CD4-positive, alpha-beta T cell treated with Interleukin-6 for 4 hours (primary cell): Measurements from ENCODE around the gene NAP1L4.
A peak's percentile ranks its signal among the peaks of the same experiment; 100 is the strongest.
"Not testable (repeated sequence)": the region's sequence is repeated elsewhere in the genome, so short reads cannot be mapped to it uniquely, and the experiment has no call there.

Source experiments
- DNase-seq: peaks from one replicate; pipeline ENCODE4 v3.0.0-alpha.2; 2020; ENCODE audit warnings: mixed read lengths

The NAP1L4 gene

DNA sequence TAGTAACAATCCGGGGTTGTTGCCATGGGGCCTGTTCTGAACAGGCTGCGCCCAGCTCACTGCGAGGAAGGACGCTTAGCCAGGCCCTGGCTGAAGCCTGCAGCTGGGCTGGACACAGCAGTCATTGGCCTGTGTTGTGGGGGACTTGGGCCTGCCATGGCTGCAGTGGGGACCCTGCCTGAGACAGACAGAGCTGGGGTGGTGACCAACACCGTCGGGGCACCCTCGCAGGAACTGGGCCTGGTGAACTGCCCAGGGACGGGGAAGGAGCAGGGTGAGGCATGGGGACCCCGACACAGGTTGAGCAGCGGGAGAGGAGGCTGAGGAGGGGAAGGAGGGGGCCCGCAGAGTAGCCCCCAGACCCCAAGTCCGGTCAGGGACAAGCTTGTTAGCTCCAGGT is 71.8 kb downstream of the NAP1L4 start:
- no peak for DNase-seq

DNA sequence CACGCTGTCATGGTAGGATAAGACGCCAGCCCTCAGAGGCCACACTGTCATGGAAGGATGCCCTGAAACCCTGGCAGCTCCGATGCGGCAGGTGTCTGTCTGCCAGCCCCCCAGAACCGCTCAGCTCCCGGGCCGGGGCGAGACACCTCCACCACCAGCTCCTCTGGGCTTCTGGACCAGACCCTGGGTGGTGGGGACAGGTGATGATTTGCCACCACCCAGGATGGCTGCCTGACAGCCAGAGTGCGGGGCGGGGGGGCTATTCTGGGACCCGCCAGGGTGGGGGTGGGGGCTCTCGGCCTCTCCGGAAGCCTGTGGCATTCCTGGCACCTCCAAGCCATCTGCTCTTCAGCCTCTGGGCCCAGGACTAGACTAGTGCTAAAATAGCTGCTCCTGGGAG is 72.3 kb downstream of the NAP1L4 start:
- DNase-seq: no peak

DNA sequence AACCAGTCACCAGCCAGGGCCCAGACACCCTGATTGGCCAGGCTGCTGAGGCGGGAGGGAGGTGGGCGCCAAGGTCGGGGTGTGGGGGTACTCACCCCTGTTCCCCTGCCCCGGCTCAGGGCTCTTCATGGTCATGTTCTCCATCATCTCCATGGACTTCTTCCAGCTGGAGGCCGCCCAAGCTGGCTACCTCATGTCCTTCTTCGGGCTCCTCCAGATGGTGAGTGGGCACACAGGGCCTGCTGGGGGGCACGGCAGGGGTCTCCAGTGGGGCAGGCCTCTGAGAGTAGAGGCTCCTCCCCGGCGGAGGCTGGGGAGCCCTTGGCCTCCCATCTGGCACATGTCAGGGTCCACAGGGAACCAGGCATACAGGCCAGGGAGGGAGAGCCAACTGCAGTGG is 72.9 kb downstream of the NAP1L4 start:
- DNase-seq: no peak

DNA sequence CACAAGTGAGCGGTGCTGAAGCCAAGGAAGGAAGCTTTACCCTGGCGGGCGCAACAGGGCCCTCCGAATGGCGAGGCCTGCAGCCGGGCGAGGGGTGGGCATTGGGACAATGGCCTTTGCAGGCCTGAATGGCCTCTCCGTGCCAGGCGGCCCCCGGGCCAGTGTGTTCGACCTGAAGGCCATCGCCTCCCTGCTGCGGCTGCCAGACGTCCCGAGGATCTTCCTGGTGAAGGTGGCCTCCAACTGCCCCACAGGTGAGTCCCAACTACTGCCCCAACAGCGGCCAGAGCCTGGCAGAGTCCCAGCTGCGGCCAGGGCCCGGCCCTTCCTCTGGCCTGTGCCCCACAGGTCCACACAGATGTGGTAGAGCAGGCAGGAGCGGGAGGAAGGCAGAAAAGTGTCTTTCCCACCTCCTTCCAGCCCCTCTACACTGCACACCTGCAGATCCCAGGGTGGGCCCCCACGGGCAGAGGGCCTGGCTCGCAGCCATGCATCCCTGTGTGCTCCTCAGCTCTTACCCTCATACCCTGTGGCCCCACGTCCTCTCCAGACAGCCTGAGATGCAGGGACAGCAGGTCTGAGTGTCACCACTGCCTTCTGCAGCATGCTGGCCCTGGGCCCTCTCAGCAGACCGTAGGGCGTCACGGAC is 74.2 kb downstream of the NAP1L4 start:
- DNase-seq: no peak

DNA sequence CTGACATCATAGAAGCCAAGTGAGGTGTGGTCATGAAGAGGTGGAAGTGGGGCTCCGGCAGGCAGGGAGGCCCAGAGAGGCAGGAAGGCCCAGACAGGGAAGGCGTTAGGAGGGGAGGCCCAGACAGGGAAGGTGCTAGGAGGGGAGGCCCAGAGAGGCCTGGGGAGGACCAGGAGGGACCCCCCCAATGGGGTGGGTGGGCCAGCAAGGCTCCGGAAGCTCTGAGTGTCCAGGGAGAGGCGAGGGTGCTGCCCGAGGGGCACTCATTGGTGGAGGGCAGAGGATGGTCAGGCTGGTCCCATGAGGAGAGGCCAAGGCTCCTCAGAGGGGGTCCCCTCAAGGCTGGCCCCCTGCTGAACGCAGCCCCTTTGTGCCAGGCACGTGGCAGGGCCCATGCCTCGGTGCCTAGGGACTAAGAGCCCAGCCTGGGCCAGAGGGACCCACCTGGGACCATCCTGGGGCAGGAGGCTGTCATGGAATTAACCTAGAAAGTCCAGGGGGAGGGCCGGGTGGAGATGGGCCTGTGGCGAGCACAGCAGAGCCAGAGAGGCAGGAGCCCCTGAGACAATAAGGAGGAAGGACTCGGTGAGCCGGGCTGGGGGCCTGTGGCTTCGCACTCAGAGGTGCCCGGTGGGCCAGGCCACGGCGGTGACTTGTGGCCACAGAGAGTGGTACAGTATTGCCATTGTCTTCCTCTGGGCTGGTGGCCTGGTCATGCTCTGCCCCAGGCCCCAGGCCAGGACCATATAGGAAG is 75.1 kb downstream of the NAP1L4 start:
- DNase-seq: no peak

DNA sequence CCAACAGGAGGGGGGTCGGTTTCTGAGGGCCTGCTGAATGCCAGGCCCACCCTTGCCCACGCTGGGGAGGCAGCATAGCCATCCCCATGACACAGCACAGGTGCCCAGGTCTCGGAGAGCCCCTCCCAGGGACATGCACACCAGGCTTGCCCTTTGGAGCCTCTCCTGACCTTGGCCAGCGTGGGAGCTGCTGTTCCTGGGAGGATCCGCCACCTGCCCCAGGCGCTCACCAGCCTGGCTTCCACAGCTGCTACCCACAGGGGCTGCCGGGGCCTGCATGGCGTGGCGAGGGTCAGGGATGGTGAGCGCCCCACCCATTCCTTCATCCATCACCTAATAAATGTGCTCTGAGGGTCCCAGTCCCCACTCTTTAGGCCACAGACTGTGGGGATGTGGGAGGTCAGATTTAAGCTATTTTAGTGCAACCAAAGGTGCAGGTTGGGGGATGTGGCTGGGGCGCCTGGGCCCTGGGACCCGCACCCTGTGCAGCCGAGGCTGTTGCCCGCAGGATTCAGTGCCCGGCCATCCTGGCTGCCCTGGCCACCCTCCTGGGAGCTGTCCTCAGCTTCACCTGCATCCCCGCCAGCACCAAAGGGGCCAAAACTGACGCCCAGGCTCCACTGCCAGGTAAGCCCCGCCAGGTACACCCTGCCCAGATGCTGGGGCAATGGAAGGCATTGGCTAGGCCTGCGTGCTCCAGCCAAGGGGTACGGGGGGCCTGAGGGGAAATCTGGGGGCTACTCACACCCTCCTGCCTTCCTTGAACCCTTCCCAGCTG is 75.8 kb downstream of the NAP1L4 start:
- DNase-seq: no peak

DNA sequence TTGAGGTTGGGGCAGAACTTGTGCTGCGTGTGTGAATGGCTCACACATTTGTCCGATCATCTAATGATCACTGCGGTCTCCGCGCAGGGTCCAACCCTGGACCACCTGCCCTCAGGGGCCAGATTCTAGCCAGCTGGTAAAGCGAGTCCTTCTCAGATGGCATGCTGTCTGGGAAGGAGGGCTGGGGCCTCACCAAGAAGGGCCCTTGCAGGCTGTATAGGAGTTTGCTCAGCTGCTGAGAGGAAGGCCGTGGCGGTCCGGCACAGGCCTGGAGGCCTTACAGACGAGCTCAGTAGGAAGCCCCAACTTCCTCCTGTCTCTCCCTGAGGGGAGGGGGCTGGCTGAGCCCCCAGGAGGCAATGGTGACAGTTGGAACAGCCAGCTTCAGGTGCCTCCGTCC is 76.7 kb downstream of the NAP1L4 start:
- DNase-seq: no peak

DNA sequence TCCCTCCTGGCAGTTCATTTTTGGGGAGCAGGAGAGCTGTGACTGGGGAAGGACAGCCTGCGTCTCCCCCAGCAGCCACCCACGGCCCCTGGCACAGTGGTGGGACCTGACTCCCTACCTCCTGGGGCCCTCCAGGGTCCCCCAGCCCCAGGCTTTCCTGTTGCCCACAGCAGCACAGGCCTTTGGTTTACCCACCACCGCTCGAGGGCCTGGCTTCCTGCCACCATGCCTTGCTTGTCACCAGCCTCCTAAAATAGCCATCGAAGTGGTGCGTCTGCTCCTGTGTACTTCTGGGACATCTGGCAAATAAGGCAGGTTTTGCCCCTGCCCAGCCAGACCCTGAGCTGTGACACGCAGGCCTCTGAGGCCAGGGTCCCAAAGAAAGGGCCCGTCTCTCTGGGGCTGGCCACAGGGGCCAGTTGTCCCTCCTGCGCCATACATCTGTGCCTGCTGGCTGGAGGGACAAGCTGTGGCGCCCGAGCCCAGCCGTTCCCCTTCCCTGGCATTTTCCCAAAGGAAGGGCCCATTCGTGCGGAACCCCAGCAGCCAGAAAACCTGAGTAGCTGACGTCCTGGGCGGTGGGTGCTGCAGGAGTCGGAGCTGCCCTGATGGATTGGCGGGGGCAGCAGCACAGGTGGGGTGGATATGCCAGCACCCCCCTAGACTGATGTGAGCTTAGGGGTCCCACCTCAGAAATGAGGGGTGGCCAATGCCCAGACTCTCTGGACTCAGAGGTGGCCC is 77.5 kb downstream of the NAP1L4 start:
- no peak for DNase-seq

DNA sequence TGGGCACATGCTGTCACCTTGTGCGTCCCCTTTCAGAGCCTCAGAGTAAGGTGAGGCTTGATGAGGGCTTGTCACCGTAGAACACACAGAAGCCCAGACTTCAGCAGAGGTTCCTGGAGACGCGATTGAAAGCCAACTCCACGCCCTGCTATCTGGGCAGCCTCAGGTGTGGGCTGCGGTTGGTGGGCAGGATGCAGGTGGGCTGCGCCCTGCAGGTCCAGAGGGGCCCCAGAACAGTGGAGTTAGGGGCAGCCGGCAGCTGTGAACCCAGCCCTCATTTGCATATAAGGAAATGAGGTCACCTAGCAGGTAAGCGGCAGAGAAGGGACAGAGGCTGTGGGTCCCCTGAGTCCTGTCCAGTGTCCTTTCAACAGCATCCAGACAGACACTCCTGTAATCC is 78.4 kb downstream of the NAP1L4 start:
- DNase-seq: no peak

DNA sequence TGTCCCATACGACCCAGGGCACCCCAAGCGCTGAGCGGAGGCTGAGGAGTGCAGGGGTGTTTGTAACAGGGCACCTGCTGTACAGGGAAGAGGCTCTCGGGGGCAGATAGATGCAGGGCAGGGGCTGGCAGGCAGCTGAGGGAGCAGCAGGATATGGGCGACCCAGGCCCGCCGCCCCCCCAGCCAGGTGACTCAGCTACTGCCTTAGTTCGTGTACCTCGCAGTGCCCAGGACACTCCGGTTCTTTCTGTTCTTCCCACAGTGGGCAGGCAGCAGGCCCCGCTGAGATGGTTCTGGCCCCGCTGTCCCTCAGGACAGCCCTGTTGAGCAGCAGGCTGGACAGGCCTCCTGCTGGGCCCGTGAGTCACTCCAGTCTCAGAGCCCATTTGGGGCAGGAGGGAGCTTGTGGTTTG is 79.1 kb downstream of the NAP1L4 start:
- no peak for DNase-seq

DNA sequence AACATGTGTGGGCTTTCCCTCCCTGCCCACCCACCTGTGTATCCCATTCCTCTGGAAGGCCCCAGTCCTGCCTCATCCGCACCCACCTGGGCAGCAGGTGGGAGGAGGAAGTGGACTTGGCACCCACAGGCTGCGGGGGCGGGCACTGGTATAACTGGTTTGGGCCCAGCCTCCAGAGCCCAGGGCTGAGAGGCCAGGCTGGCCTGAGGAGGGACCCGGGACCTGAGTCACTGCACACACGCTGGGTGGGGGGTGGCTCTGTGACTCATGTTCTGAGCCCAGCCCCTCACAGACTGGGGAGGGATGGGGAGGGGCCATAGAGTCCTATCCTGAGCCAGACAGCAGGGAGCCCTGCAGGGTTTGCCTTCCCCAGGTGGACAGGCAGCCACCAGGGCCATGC is 79.6 kb downstream of the NAP1L4 start:
- peak; percentile 25 for DNase-seq

DNA sequence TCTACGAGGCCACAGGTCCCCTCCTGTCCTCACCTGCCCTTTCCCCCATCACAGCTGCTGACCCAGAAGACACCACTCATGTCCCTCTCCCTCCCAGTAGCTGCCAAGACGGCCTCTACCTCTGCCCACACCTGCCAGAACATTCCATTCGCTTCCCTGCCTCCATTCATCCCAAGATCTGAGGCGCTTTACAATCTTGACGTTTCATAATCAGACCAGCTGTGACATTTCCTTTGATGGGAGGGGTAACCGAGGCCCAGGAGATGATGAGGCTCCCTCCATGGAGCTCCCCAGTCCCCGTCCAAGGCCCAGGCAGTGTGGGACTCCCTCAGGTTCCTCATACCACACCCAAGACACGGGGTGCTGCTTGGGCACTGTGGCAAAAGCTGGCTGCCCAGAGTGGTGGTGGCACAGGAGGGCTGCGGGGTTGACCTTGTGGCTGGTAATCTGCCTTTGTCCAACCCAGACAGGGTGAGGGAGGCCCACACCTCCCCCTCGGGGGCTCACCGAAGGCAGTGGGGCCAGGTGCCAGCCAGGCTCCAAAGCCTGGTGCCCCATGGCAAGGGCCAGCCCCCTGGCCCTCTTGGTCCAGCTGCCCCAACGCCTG is 80.2 kb downstream of the NAP1L4 start:
- no peak for DNase-seq

DNA sequence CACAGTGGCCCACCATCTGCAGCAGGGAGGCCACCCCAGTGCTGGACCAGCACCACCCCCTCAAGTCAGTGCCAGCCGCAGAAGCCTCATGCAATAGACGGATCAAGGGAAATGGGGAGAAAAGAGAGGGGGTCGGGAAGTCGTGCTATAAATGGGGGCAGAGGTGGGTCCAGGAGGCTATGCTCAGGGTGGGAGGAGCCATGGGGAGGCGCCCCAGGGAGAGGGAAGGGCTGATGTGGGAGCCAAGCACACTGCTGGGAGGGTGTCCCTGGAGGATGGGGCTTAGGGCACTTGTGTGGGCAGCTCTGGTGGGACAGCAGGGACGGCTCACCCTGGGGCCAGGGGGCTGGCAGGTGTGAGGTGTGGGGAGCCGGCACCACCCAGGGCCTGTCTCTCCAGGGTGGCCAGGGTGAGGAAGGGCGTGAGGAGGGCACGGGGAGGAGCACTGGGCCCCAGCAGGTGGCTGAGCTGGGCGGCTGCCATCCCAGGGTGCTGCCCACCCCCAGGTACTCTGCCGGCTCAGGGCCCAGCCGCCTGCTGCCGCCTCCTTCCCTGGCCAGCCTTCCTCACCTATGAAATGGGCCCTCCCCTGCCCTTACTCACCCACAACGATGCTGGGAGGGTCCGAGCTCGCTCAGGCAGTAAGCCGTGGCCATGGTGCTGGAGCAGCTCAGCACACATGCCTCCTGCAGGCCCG is 80.9 kb downstream of the NAP1L4 start:
- DNase-seq: no peak

DNA sequence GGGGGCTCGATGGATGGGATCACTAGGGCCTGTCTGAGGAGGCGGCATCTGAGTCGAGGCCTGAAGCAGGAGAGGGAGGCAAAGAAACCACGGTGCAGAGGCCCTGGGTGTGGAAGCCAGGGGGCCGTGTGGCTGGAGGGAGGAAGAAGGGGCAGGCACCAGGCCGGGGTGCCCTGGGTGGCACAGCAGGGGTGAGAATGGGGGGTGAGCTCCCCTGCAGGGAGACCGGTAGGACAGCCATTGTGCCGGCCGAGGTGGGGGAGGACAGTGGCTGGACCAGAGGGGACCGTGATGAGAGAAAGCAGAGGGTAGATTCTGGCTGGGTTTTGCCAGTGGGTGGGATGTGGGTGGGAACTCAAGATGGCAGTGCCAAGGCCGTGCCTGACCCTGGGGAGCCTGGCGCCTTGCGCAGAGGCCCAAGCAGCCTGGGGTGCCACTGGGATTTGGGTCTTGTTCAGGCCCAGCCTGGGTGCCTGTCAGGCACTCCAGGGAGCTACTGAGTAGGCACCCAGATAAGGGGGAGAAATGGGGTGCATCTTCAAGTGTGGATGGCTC is 81.7 kb downstream of the NAP1L4 start:
- no peak for DNase-seq

DNA sequence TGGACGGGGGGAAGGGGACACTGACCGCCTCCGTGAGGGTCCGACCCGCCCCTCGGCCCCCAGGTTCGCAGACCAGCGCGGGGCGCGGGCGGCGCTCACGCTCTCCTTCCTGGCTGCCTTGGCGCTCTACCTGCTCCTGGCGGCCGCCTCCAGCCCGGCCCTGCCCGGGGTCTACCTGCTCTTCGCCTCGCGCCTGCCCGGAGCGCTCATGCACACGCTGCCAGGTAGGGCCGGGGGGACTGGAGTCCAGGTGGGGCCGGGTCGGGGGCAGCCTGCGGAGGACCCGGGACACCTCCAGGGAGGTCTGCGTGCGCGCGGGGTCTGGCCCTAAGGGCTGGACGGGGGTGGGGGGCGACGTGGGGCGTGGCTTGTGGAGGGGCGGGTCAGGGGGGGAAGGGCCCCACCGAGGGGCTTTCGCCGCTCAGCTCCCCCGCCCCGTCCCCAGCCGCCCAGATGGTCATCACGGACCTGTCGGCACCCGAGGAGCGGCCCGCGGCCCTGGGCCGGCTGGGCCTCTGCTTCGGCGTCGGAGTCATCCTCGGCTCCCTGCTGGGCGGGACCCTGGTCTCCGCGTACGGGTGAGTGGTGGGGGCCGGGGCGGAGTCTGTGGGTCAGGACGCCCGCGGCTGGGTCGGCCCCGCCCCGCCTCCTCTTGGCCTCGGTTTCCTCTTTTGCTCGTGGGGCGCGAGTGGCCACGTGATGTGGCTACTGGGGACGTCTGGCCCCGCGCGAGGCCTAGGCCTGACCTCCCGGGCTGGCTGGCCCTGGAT is 82.8 kb downstream of the NAP1L4 start:
- no peak for DNase-seq

DNA sequence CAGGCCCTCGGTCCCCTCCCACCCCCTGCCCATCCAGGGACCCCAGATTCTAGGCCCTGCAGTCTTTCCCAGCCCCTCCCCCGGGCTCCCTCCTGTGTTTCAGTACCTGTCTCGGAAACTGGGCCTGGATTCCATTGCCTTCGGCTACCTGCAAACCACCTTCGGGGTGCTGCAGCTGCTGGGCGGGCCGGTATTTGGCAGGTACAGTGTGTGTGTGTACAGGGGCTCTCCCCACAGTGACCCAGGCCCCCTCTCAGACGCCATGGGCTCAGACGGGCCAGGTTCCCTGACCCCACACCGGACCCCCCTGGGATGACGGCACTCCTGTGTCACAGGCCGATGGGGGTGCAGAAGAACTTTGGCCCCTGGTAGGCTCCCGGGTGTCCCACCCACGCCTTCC is 84.0 kb downstream of the NAP1L4 start:
- DNase-seq: no peak

DNA sequence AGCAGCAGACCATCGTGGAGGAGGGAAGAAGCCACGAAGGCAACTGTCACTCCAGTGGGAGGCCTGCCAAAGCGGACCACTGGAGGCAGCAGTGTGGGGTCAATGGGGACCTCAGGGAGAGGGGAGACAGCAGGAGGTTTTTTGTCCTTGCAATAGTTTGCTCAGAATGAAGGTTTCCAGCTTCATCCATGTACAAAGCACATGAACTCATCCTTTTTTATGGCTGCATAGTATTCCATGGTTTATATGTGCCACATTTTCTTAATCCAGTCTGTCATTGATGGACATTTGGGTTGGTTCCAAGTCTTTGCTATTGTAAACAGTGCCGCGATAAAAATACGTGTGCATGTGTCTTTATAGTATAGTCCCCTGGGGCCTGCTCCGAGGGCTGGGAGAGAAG is 86.8 kb downstream of the NAP1L4 start:
- DNase-seq: not testable (repeated sequence)

DNA sequence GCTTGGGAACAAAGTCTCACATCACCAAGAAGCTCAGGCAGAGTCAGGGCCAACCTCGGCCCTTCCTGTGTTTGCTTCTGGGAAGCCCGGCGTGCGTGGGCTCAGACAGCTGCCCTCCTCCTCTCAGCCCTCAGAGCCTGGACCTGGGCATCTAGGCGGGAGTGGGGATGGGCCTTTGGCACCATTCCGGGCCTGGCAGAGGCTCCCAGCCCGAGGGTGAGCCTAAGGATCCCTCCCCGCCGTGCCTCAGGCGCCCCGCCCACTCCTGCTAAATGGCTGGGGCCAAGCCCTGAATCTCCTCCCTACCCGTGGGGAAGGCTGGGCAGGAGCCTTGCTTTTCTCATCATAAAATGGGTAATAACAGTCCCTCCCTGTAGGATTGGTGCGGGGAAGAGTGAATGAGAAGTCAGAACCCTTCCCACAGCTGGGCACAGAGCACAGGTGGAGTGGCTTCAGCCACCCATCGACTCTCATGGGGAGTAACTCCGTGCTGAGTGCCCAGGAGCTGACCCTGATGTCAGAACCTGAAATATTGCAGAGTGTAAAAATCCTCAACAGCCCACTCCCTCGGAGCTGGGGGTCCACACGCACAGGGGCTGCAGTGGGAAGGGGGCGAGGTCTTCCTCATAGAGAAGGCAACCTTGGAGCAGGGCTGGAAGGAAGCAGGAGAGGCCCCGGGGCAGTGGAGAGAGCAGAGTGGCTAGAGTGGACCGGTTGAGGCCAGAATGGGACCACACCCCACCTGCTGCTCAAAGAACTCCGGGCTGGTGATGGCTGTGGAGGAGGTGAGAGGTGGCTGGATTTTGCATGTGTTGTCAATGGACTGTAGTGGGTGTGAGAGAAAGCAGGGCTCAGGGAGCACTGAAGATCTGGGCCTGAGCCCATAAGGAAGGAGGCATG is 87.7 kb downstream of the NAP1L4 start:
- DNase-seq: no peak

DNA sequence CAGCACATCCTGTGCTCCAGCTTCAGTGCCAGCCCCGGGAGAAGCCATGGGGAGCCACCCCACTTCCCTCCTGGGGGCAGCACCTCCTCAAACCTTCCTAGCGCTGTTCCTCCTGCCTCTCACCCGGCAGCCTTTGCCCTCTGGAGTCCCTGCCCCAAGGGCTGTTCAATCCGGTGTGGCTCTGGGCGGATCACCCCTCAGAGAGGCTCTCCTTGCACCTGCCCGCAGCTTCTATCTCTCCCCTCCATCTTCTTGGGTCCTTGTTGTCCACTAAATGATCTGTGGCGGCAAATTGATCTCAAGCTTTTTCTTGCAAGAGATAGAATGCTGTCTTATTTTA is 88.5 kb downstream of the NAP1L4 start:
- no peak for DNase-seq
